Measurements from ENCODE around the gene SLX4.

Gene SLX4

DNA sequence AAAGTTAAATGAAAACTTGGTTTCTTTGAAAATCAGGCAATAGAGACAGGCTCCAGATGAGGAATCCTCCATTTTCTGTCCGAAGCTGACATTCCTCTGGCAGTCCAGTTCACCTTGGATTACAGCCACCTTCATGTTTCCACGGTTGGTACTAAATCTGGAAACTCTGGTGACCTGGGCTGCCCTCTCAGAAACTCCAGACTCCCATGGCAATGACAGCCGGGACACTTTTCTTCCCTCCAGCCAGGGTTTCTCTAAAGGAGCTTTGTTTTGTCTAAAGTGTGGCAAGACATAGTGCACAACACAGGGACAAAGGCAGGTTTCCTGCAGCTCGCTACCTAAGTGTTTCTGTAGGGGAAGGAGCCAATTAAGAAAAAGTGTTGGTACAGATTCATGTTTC lies 74.6 kb downstream of the SLX4 start:
- Histone ChIP-seq H3K9me3 (ENCODE audit: control insufficient read depth, low read length) (no peaks in the 10 kb centered on the region), H3K36me3 (ENCODE audit: control insufficient read depth, insufficient read depth, low read length) (peaks cover 45% of the 10 kb centered on the region), H3K4me1 (ENCODE audit: control insufficient read depth, insufficient read depth, low read length, poor library complexity, severe bottlenecking) (no peaks in the 10 kb centered on the region), H3K27me3 (replicated peaks; ENCODE audit: control insufficient read depth, insufficient read depth, low read length, poor library complexity, severe bottlenecking) (no peaks in the 10 kb centered on the region), H3K27ac (ENCODE audit: insufficient read depth, low read length, poor library complexity, severe bottlenecking) (no peak overlapping the region), H3K4me3 (ENCODE audit: insufficient read depth, low read depth, low read length, poor library complexity, severe bottlenecking) (no peak overlapping the region)
- no peak for DNase-seq

DNA sequence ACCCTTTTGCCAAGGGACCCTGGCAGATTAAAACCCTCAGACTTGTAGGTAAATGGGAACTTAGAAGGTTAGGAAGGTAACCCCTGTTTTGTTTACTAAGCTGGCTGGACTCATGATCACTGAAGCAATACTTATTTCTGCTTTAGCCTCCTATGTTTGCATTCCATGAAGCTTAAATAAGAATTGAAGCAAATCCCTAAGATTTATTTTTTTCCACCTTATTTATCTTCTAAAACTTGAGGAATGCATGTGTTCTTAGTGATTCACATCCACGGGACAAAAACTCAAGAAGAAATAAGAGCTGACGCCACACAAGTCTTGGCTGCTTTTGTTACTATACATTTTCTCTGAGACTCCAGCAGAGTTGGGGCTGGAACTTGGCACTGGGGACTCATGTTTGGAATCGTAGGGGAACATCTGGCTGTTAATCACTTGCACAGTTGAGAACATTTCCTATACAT lies 75.1 kb downstream of the SLX4 start:
- Histone ChIP-seq H3K36me3 (ENCODE audit: control insufficient read depth, insufficient read depth, low read length) (peaks cover 40% of the 10 kb centered on the region), H3K27me3 (replicated peaks; ENCODE audit: control insufficient read depth, insufficient read depth, low read length, poor library complexity, severe bottlenecking) (no peaks in the 10 kb centered on the region), H3K9me3 (ENCODE audit: control insufficient read depth, low read length) (no peaks in the 10 kb centered on the region), H3K4me1 (ENCODE audit: control insufficient read depth, insufficient read depth, low read length, poor library complexity, severe bottlenecking) (no peaks in the 10 kb centered on the region), H3K4me3 (ENCODE audit: insufficient read depth, low read depth, low read length, poor library complexity, severe bottlenecking) (no peak overlapping the region), H3K27ac (ENCODE audit: insufficient read depth, low read length, poor library complexity, severe bottlenecking) (no peak overlapping the region)
- DNase-seq: no peak

DNA sequence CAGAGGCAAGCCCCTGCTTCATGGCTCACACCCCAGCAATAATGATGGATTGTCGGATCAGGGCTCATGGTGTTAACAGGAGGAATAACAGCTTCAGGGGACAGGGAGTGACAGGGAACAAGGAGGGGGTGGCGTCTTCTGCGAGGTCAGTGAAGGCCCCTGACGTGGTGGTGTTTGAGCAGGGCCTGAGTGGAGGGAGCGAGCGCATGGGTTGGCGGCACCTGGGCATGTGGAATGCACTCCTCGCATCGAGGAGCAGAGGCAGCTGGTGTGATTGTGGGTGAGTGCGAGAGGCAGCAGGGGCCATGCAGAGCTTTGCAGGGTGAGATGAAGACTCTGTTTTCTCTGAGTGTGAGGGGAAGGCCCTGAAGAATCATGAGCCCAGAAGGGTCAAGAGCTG lies 77.3 kb downstream of the SLX4 start:
- Histone ChIP-seq H3K36me3 (ENCODE audit: control insufficient read depth, insufficient read depth, low read length) (peaks cover 37% of the 10 kb centered on the region), H3K9me3 (ENCODE audit: control insufficient read depth, low read length) (no peaks in the 10 kb centered on the region), H3K4me3 (ENCODE audit: insufficient read depth, low read depth, low read length, poor library complexity, severe bottlenecking) (no peak overlapping the region), H3K27ac (ENCODE audit: insufficient read depth, low read length, poor library complexity, severe bottlenecking) (no peak overlapping the region), H3K27me3 (replicated peaks; ENCODE audit: control insufficient read depth, insufficient read depth, low read length, poor library complexity, severe bottlenecking) (no peaks in the 10 kb centered on the region), H3K4me1 (ENCODE audit: control insufficient read depth, insufficient read depth, low read length, poor library complexity, severe bottlenecking) (no peaks in the 10 kb centered on the region)
- no peak for DNase-seq

DNA sequence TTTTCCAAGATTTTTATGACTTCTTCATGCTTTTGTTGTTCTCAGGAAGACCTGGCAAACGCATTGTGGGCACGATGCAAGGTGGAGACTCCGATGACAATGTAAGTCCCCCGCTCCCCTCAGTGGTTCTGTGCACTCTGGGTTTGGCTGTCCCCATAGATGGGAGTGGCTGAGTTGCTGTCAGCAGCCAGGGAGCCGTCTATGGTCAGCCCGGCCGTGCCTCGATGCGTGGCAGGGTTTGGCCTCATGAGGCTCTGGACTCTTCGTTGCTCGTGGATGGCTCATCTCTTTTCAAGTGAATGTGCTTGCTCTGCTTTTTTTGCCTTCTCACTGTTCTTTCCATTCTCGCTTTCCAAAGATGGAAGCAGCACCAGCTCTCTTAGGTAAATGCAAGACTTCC lies 78.7 kb downstream of the SLX4 start:
- Histone ChIP-seq H3K36me3 (ENCODE audit: control insufficient read depth, insufficient read depth, low read length) (peaks cover 34% of the 10 kb centered on the region), H3K4me1 (ENCODE audit: control insufficient read depth, insufficient read depth, low read length, poor library complexity, severe bottlenecking) (no peaks in the 10 kb centered on the region), H3K4me3 (ENCODE audit: insufficient read depth, low read depth, low read length, poor library complexity, severe bottlenecking) (no peak overlapping the region), H3K27me3 (replicated peaks; ENCODE audit: control insufficient read depth, insufficient read depth, low read length, poor library complexity, severe bottlenecking) (no peaks in the 10 kb centered on the region), H3K9me3 (ENCODE audit: control insufficient read depth, low read length) (no peaks in the 10 kb centered on the region), H3K27ac (ENCODE audit: insufficient read depth, low read length, poor library complexity, severe bottlenecking) (no peak overlapping the region)
- no peak for DNase-seq

Data from effector memory CD4-positive, alpha-beta T cell (primary cell).